Psoas muscle (tissue), 8 donors: ENCODE data around the gene ITPA. TPM values are rescaled to one million over a fixed set of nuclear protein-coding genes. Genes with fewer than 3 reads are reported as not detected.

Experiments
- ATAC-seq, 4 donors: fragments of 200-7000 bp; cut with Tn5 transposase; one replicate each; pipeline ENCODE4 v1.9.1; 2020; ENCODE audit warnings: moderate library complexity in 3 of 4, mild to moderate bottlenecking in 2 of 4
- DNase-seq, 2 donors: peaks; one replicate each; pipeline ENCODE4 v3.0.0-alpha.2; 2020
- H3K27ac ChIP-seq: fragments of 200-600 bp; one replicate; pipeline ENCODE4 v1.8.0; 2022
- H3K27me3 ChIP-seq, 3 donors: fragments of 200-600 bp in 1 of 3; one replicate each; pipeline versions ENCODE4 v1.6.1 to v1.8.0; 2013 to 2022; ENCODE audit warnings: low read length in 2 of 3, mild to moderate bottlenecking in 2 of 3, moderate library complexity in 1 of 3; ENCODE audit not compliant: insufficient read depth in 3 of 3
- H3K36me3 ChIP-seq, 2 donors: fragments of 200-600 bp in 1 of 2; one replicate each; pipeline versions ENCODE4 v1.6.1 to v1.8.0; 2013 to 2022; ENCODE audit warnings: low read depth in 1 of 2, mild to moderate bottlenecking in 1 of 2, moderate library complexity in 1 of 2; ENCODE audit not compliant: insufficient read depth in 1 of 2
- H3K4me1 ChIP-seq: fragments of 200-600 bp; one replicate; pipeline ENCODE4 v1.8.0; 2022
- H3K4me3 ChIP-seq: fragments of 200-600 bp; one replicate; pipeline ENCODE4 v1.8.0; 2022; ENCODE audit warnings: mild to moderate bottlenecking
- H3K9me3 ChIP-seq: fragments of 200-600 bp; one replicate; pipeline ENCODE4 v1.8.0; 2022
- WGBS, 3 donors: extraction: QIAGEN DNeasy Blood & Tissue Kit; methylation state at CpG; one replicate each; pipeline versions ENCODE4 v1.1.6 to v1.1.7; 2013; 5-methylcytosine and 5-hydroxymethylcytosine counted together
- intact Hi-C, 2 donors: fragments of 100-400 bp; cut with DNase I; formaldehyde crosslinking; loops; one replicate each; pipeline versions ENCODE4 v1.11.0 to v1.14.2; 2022
- polyA plus RNA-seq, 3 donors: library from polyadenylated mRNA; stranded (reverse); fragments of 200-250 nt; gene quantifications; one replicate each; pipeline ENCODE4 v1.2.3, GENCODE V29; 2013
- total RNA-seq, 4 donors: library from RNA; stranded (reverse); fragmentation: NEBNext Ultra II Directional in 2 of 4; extraction: Animal tissue kit (Norgen Biotek cat#: 25700) in 2 of 4; gene quantifications; one replicate each; pipeline versions ENCODE4 v1.2.1 to v1.2.4, GENCODE V29; 2021 to 2023
- TF ChIP-seq, protein P1 (sequence below): fragments of 200-600 bp; IDR thresholded peaks from one replicate; pipeline ENCODE4 v1.8.0; 2022; ENCODE audit warnings: antibody characterized with exemption
- donor health status: healthy with polysubstance abuse.
- donor health status: DM: no; HTN: no; CAD: no; lungs with moderate emphysema.
- donor health status: Bipolar disorder and iron deficiency.
- donor health status: healthy.
- donor health status: DM: yes; HTN: yes; CAD: no.
- donor health status: DM: no; HTN: no; CAD: no.
- donor health status: DM: no; HTN: no; CAD: no.
- donor health status: DM: yes; HTN: yes; CAD: no.

Gene ITPA
- total and polyA plus RNA-seq, 7 donors = 19.6 to 83.9 (median 26.0) TPM

DNA sequence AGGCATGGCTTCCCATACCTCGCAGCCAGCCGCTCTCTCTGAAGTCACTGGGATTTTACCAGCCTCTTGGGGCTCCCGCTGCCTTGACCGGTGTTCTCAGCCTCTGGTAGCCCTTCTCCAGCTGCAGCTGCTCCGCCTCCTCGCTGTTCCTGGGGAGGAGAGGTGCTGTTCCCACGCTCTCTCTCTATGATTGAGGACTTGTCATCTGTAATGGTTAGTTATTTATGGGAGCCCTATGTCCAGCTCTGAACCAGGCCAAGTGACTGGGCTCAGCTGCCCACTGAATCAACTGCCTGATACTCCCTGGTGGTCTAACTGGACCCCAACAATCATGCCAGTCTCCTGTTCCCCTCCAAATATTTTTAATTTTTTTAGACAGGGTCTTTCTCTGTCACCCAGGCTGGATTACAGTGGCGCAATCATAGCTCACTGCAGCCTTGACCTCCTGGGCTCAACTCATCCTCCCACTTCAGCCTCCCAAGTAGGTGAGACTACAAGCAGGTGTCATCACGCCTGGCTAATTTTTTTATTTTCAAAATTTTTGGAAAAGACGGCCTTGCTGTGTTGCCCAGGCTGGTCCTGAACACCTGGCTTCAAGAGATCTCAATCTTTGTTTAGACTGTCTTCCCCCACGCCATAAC is 34.5 kb downstream of the ITPA start:
- Histone ChIP-seq H3K27ac (no peak overlapping the region), H3K9me3 (no peaks in the 10 kb centered on the region), H3K4me1 (peaks cover 13% of the 10 kb centered on the region), H3K36me3 (no peaks in the 10 kb centered on the region), H3K27me3 (peaks cover 0 to 24% (median 13%) of the 10 kb centered on the region in 3 donors), H3K4me3 (no peak overlapping the region)
- 59 to 64% (median 60%) methylated on average over 11 of the region's 11 CpGs for WGBS, 3 donors
- intact Hi-C loops = no loop called here
- TF ChIP-seq, protein P1, sequence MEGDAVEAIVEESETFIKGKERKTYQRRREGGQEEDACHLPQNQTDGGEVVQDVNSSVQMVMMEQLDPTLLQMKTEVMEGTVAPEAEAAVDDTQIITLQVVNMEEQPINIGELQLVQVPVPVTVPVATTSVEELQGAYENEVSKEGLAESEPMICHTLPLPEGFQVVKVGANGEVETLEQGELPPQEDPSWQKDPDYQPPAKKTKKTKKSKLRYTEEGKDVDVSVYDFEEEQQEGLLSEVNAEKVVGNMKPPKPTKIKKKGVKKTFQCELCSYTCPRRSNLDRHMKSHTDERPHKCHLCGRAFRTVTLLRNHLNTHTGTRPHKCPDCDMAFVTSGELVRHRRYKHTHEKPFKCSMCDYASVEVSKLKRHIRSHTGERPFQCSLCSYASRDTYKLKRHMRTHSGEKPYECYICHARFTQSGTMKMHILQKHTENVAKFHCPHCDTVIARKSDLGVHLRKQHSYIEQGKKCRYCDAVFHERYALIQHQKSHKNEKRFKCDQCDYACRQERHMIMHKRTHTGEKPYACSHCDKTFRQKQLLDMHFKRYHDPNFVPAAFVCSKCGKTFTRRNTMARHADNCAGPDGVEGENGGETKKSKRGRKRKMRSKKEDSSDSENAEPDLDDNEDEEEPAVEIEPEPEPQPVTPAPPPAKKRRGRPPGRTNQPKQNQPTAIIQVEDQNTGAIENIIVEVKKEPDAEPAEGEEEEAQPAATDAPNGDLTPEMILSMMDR = no peak
- ATAC-seq = no peak
- no peak for DNase-seq

DNA sequence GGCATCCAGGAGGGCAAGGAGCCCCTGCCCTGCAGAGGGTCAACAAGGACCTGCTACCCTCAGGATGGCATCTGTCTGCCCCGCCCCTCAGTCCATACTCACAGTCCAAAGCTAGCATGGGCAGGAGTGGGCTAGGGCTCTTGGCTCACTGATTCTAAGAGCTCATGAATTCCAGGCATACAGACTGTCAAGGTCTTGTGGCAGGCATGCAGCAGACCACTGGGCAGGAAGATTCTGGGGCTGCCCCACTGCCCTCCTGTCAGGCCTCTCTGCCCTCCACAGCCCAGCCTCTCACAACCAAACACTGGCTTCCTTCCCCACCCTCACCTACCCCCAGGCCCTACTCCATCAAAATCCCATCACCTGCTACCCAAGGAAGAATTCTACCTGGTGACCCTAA is 35.3 kb downstream of the ITPA start:
- Histone ChIP-seq H3K4me1 (peaks cover 16% of the 10 kb centered on the region), H3K27me3 (peaks cover 0 to 16% (median 6%) of the 10 kb centered on the region in 3 donors), H3K27ac (no peak overlapping the region), H3K4me3 (no peak overlapping the region), H3K9me3 (no peaks in the 10 kb centered on the region), H3K36me3 (no peaks in the 10 kb centered on the region)
- 73 to 86% (median 83%) methylated on average over 1 of the region's 1 CpG for WGBS, 3 donors
- TF ChIP-seq, protein P1 = no peak
- intact Hi-C loops = loop anchor here in 1 of 2 donors (5.0 kb wide), 1 partner anchor 127 kb away; no protein-coding TSS in a partner anchor
- ATAC-seq = no peak
- no peak for DNase-seq

DNA sequence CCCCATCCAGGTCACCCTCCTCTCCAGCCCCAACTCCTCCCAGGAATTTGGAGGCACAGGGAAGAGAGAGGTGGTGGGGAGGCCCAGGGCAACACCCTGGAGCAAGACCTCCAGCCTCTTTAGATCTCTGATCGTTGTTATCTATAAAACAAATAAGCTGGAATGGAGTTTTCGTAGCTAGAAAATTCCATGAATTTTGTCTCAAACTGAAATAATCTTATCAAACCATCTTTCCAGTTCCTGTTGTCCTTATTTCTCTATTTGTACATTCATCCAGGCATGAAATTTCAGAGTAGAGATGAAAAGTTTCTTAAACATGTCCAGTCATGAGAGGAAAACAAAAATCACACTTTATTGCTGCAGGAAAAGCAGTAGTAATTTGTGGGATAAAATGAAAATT is 35.9 kb downstream of the ITPA start:
- no peak overlapping the region for H3K27ac ChIP-seq
- H3K4me3 ChIP-seq = no peak overlapping the region
- peaks cover 12% of the 10 kb centered on the region for H3K4me1 ChIP-seq
- WGBS, 3 donors = 80 to 86% (median 84%) methylated on average over 2 of the region's 2 CpGs
- peaks cover 0 to 11% (median 5%) of the 10 kb centered on the region in 3 donors for H3K27me3 ChIP-seq
- TF ChIP-seq, protein P1 = no peak
- ATAC-seq (no peak), DNase-seq (no peak)
- no peaks in the 10 kb centered on the region for H3K9me3 ChIP-seq
- intact Hi-C loops = loop anchor here in 1 of 2 donors (5.0 kb wide), 1 partner anchor 128 kb away; no protein-coding TSS in a partner anchor
- H3K36me3 ChIP-seq = no peaks in the 10 kb centered on the region

DNA sequence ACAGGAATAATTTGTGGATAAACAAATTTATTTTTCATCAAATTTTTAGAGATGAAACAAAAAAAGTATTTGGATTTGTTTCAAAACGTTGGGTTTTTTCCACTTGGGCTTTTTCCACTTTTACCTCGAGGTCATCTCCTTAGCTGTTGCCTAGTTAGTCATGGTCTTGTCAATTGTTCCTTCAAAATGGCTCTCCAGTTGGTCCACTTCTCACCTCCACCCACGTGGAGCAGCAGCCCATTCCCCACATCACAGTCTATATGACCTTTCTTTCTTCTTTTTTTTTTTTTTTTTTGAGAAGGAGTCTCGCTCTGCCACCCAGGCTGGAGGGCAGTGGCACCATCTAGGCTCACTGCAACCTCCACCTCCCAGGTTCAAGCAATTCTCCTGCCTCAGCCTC is 36.4 kb downstream of the ITPA start:
- intact Hi-C loops = loop anchor here in 1 of 2 donors (5.0 kb wide), 1 partner anchor 128 kb away; no protein-coding TSS in a partner anchor
- ATAC-seq = no peak
- WGBS, 3 donors = 50 to 55% (median 54%) methylated on average over 4 of the region's 4 CpGs
- no peaks in the 10 kb centered on the region for H3K9me3 ChIP-seq
- DNase-seq = no peak
- peaks cover 16% of the 10 kb centered on the region for H3K4me1 ChIP-seq
- TF ChIP-seq, protein P1 = no peak
- H3K36me3 ChIP-seq = peaks cover 0 to 2% of the 10 kb centered on the region in 2 donors
- H3K4me3 ChIP-seq = no peak overlapping the region
- H3K27ac ChIP-seq = no peak overlapping the region
- peaks cover 0 to 5% (median 2%) of the 10 kb centered on the region in 3 donors for H3K27me3 ChIP-seq
